Jurkat, Clone E6-1 (cell line): ENCODE data around the gene VILL.
"Not testable (repeated sequence)": the region's sequence is repeated elsewhere in the genome, so short reads cannot be mapped to it uniquely, and the experiment has no call there.

ENCODE experiments used
- DNase-seq: peaks from one replicate; pipeline ENCODE4 v3.0.0-alpha.2; 2011; ENCODE audit warnings: low read depth, low spot score
- H3K4me3 ChIP-seq: 2 replicates; pipeline ENCODE4 v1.5.1; 2011; ENCODE audit warnings: mild to moderate bottlenecking, low read length, control low read depth, moderate library complexity

VILL gene

DNA sequence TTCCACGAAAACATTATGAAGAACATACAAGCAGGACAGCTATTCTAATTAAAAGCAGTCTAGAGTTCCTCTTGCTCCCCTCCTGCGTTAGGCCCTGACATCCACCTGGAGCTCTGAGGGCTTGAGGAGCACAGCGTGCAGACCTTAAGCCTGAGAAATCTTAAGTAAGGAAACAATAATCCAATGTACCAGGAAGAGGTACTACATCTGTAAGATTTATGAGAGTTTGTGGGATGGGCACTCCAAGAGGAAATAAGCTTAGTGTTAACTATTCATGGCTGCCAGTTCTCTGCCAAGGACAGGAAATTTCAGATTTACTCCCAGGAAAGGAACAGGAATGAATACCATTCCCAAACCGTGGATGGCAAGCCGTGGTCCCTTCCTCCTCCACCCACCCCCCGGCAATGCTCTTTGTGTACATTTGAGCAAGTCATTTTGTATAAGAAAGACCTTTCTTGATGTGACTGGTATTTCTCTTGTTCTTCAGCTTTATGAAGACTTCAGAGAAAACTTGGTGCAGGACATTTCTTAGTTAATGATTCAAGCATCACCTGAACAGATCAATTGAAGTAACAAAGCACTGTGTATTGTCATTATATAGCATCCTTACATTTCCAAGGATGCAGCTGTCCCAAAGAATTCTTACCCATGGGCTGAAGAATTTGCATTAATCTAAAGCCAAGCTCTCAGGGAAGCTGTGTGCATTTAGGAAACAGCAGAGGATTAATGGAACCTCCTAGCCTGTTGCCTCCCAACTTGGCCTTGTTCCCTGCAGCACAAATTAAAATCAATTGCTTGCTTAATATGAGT, 28.8 kb upstream of the VILL start:
- DNase-seq: no peak
- no peak overlapping the region for H3K4me3 ChIP-seq

DNA sequence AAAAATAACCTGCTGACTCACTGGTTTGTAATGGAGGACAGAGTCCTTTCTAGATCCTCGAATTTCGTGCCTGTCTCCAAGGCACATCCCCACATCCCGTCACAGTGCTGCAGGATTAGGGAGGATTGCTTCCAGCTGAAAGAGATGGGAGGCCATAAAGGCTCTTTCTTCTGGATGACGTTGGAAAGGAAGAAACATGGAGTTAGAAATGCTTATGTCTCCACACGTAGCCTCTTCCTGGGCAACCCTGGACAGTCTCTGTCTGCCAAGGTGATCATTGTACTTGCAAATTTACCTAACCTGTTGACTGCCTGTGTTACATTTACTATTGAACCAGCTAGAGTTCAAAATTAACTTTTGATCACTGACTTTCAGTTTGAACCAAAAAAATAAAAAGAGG, 27.6 kb upstream of the VILL start:
- DNase-seq: no peak
- no peak overlapping the region for H3K4me3 ChIP-seq

DNA sequence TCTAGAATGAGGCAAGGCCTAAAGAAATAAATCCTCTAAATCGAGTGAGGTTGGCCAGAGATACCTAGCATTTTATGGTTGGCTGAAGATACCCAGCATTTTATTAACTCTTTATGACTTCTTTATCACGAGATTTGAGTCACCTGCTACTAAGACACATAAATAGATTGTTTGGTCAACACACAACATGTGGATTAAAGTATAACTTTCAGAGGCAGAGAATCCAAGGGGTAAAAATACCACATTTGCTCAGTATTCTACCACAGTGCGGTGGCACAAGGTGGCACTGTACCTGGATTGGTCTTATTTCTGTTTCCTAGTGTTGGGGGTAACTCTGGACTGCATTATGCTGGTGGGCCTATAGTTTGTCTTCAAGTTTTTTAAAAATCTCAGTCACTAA, 27.0 kb upstream of the VILL start:
- H3K4me3 ChIP-seq: no peak overlapping the region
- DNase-seq: no peak

GRCh38 chr3:37964146-37964545, 26.4 kb upstream of the VILL start:
- no peak for DNase-seq
- H3K4me3 ChIP-seq: no peak overlapping the region

- H3K4me3 ChIP-seq: no peak overlapping the region
- DNase-seq: no peak
Measured at GRCh38 chr3:37964716-37965115, 25.9 kb upstream of the VILL start.

- no peak overlapping the region for H3K4me3 ChIP-seq
Measured at GRCh38 chr3:37967260-37967881, 23.2 kb upstream of the VILL start.

GRCh38 chr3:37968199-37968598, 22.4 kb upstream of the VILL start:
- no peak overlapping the region for H3K4me3 ChIP-seq

More at GRCh38 chr3:37967260-37967881, 23.2 kb upstream of the VILL start:
- DNase-seq: peak; percentile 51

GRCh38 chr3:37968813-37969595, 21.6 kb upstream of the VILL start:
- DNase-seq: no peak
- H3K4me3 ChIP-seq: no peak overlapping the region

More at GRCh38 chr3:37968199-37968598, 22.4 kb upstream of the VILL start:
- DNase-seq: no peak

DNA sequence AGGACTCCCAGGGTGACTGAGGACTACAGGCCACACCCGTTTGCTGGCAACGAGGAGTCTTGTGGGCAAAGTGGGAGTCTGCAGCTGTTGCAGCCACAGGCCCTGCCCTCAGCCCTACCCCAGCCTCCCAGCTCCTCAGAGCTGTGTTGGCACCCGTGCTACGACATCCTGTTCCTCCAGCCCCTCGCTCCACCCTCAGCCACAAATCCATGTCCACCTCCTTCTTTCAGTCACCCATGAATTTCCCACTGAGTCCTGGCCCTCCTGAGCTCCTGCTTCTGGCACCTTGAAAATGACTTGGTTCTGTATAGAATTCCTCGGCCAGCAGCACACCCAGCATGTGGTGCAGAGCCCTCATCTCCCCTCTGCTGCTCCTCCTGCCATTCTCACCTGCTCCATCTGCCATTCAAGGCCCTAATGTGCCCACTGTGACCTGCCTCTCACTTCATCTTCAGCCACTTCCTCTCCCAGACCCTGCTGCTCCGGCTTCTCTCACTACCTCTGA, 20.9 kb upstream of the VILL start:
- DNase-seq: peak; percentile 35
- H3K4me3 ChIP-seq: no peak overlapping the region

DNA sequence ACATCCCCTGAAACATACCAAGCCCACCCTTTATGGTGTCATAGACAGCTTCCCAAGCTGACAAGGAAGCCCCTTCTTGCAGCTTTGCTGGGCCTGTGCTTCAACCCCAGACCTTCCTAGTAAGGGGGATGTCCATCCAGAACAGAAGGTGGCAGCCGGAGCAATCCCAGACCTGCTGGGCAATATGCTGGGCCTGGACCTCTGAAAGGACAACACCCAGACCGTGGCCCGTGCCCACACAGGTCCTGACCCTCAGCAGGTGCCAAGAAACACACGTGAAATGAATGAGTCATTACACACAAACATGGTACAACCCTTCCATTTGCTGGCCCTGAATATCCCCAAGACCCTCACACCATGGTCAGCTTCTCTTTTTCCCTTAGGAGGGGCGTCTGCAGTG, 19.8 kb upstream of the VILL start:
- DNase-seq: no peak
- no peak overlapping the region for H3K4me3 ChIP-seq

- DNase-seq: no peak
- no peak overlapping the region for H3K4me3 ChIP-seq
Measured at GRCh38 chr3:37971467-37971866, 19.1 kb upstream of the VILL start.

DNA sequence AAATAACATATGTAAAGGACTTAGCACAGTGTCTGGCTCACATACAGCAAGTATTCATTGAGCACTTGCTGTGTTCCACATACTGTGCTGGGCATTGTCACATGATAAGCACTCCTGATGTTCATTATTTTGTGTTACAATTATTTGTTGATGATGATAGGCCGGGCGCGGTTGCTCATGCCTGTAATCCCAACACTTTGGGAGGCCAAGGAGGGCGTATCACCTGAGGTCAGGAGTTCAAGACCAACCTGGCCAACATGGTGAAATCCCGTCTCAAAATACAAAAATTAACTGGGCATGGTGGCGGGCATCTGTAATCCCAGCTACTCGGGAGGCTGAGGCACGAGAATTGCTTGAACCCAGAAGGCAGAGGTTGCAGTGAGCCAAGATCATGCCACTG, 18.5 kb upstream of the VILL start:
- not testable (repeated sequence) for H3K4me3 ChIP-seq, DNase-seq

DNA sequence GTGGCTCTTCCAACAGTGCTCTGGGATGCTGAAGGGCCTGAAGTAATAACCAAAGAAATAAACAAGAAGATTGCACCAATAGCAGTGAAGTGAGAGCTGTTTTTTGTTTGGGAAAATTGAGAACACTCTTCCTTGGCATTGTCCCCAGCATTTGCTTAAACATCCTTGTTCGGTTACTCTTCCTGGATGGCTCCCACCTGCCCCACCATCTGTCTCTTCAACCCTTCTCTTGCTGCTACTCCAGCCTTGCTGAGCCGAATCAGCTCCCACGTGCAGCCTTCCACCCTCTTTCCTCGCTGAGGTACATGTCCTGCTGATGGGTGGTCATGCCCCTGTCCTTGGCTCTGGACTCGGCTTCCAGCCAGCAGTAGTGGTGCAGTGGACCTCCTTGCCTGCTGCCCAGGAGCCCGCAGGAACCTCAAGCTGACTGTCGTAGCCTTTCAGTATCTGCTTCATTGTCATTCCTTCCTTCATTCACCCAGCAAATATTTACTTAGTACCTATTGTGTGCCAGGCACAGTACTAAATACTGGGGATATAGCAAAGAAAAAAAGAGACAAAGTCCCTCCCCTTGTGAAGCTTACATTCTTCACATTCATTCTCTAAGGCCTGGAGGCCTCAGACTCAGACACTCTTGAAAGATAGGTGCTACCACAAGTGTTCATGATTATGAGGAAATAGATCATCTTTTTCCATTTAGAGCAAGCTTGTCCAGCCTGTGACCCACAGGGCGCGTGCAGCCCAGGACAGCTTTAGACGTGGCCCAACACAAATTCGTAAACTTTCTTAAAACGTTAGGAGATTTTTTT, 17.1 kb upstream of the VILL start:
- no peak for DNase-seq

DNA sequence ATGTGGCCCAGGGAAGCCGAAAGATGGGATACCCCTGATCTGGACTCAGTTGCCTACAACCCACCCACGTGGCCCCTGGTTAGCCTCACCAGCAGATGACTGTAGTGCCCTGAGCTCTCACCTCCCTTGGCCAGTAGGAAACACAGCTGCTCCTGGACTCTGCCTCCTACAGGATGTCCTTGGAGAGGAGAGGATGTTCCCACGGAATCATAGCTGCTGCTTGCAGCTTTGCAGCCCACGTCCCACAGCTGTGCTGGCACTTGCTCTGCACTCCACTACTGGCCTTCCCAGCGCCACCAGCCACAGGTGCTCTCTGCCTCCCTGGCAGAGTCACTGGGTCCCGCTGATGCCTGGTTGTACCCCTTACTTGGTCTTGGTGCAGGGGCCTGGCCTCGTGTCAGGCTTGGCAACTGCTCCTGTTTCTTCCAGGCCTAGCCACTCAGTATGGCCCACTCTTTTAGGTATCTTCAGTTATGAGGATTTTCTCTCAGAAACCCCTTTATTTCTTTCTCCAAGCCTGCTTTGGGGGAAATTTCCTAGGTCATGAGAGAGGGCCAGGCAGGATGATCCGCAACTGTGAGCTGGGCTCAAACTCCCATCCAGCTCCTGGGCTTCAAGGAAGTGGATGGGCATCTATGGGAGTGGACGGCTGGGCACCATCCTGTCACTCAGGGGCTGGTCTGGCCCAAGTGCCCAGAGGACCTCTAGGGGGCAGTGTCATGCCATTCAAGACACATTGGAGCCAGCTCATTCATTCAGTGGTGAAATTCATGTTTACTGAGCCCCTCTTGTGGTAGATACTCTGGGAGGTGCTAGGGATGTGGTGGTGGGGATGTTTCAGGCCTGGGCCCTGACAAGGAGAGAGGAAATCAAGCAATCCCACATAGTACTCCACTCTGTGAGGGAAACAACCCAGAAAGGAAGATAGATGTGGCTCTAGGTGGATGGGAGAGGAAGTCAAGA, 16.2 kb upstream of the VILL start:
- DNase-seq: peak; percentile 72

More for the DNA sequence above, 17.1 kb upstream of the VILL start:
- no peak overlapping the region for H3K4me3 ChIP-seq

GRCh38 chr3:37979541-37980461, 10.8 kb upstream of the VILL start:
- no peak overlapping the region for H3K4me3 ChIP-seq
- no peak for DNase-seq

More for the DNA sequence above, 16.2 kb upstream of the VILL start:
- no peak overlapping the region for H3K4me3 ChIP-seq

GRCh38 chr3:37980462-37981347, 9.9 kb upstream of the VILL start:
- DNase-seq: no peak
- no peak overlapping the region for H3K4me3 ChIP-seq
